Cortex of kidney (tissue), 1 donor: Measurements from ENCODE around the gene HECW1.

Experiments
- DNase-seq: peaks from one replicate; lab custom pipeline; 2025; lab: John Stamatoyannopoulos, UW

The HECW1 gene

GRCh38 chr7:43612599-43613589, 500.4 kb downstream of the HECW1 start:
- no peak for DNase-seq
